ENCODE data around the gene BLACAT1. TPM values are rescaled to one million over a fixed set of nuclear protein-coding genes. Genes with fewer than 3 reads are reported as not detected.
A peak's percentile ranks its signal among the peaks of the same experiment; 100 is the strongest.

The BLACAT1 gene
- total and polyA plus RNA-seq, 2 of the 8 experiments (the other 6 are each of a cell fraction or from before 2014, with no cell fraction given), result 3.5 to 10.5 TPM

DNA sequence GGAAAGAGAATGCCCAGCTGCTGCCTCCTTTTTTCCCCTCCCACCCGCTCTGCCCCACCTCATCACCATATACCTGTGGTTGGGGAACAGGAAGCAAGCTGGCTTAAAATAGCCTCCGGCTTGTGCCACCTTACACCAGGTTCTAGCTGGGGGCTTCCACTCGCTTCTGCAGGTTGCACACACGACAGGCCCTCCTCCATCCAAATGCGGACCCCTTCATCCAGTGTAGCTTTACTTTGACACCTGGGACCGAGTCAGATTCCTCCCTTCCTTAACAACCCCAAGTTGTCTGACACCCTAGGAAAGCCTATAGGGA is 14.6 kb downstream of the BLACAT1 start:
- Histone ChIP-seq H3K4ac (replicated peaks; ENCODE audit: insufficient read length, low read depth, low read length) (no peak overlapping the region), H4K8ac (ENCODE audit: extremely low read depth, insufficient read depth, low read length) (no peak overlapping the region), H3K23ac (ENCODE audit: insufficient read length) (no peak overlapping the region), H4K5ac (ENCODE audit: insufficient read length, low read depth, low read length) (no peak overlapping the region), H3K23me2 (ENCODE audit: low read depth, low read length) (0 out of 2 replicates have a peak, but pooled peaks cover 2% of the 10 kb centered on the region), H3K4me2 (ENCODE audit: insufficient read depth in 1 of 2, low read depth in 2 of 2, low read length in 2 of 2) (peak overlapping the region; percentile 25 to 36; a peak in 1 of 4 replicates), H3K79me1 (ENCODE audit: low read depth, low read length) (peaks cover 2% of the 10 kb centered on the region; the same call in 1 of the 2 replicates), H3K36me3 (ENCODE audit: control insufficient read depth in 2 of 4, insufficient read depth in 4 of 4, low read length in 3 of 4) (peaks cover 0 to 3% (median 0%) of the 10 kb centered on the region in 4 experiments; a peak in 2 of 8 replicates), H2AFZ (ENCODE audit: low read length) (no peak overlapping the region), H2BK20ac (ENCODE audit: low read length) (no peak overlapping the region), H3K18ac (ENCODE audit: extremely low read depth, low read length) (0 out of 2 replicates have a peak overlapping the region, but pooled peaks have one; percentile 65), H2BK12ac (ENCODE audit: low read depth, low read length) (peak overlapping the region; percentile 93; the same call in 1 of the 2 replicates), H2BK120ac (replicated peaks; ENCODE audit: low read depth, low read length) (no peak overlapping the region), H2BK15ac (ENCODE audit: low read length) (peak overlapping the region; percentile 53; the same call in 1 of the 2 replicates), H3K14ac (ENCODE audit: insufficient read length) (no peak overlapping the region), H3K79me2 (ENCODE audit: control insufficient read depth in 1 of 2, insufficient read depth in 2 of 2, low read length in 2 of 2) (no peaks in the 10 kb centered on the region), H3K4me3 (ENCODE audit: extremely low read depth in 1 of 4, insufficient read depth in 2 of 4, low read depth in 3 of 4, low read length in 4 of 4) (no peak overlapping the region; a peak in 1 of 8 replicates), H3K9ac (replicated peaks in 1 of 4; ENCODE audit: extremely low read depth in 1 of 4, low read depth in 3 of 4, low read length in 3 of 4) (no peak overlapping the region), H4K91ac (replicated peaks; ENCODE audit: insufficient read length, low read length) (no peak overlapping the region), H2BK5ac (ENCODE audit: low read depth, low read length) (no peak overlapping the region), H3K27ac (ENCODE audit: low read depth, low read length) (no peak overlapping the region), H3K27me3 (replicated peaks in 1 of 4; ENCODE audit: control insufficient read depth in 3 of 4, extremely low read depth in 1 of 4, insufficient read depth in 3 of 4, low read length in 3 of 4) (peaks cover 0 to 7% (median 2%) of the 10 kb centered on the region in 4 experiments; a peak in 1 of 7 replicates), H2AK5ac (ENCODE audit: low read depth, low read length) (no peak overlapping the region), H3K56ac (replicated peaks; ENCODE audit: insufficient read length, low read depth, low read length) (no peak overlapping the region), H4K20me1 (replicated peaks in 1 of 2; ENCODE audit: control insufficient read depth in 1 of 2, insufficient read depth in 2 of 2, low read length in 2 of 2) (peaks cover 0 to 2% of the 10 kb centered on the region in 2 experiments), H3K4me1 (replicated peaks in 1 of 4; ENCODE audit: control insufficient read depth in 3 of 4, insufficient read depth in 4 of 4, low read length in 3 of 4) (peaks cover 45 to 71% (median 59%) of the 10 kb centered on the region in 4 experiments), H3K9me3 (ENCODE audit: insufficient read depth in 2 of 2, low read depth in 1 of 2, low read length in 1 of 2) (no peaks in the 10 kb centered on the region)
- no peak for FAIRE-seq
- DNase-seq (ENCODE audit: low read depth in 1 of 2, low spot score in 2 of 2), result no peak
- ChIA-PET CTCF (ENCODE audit: partially characterized antibody) (interaction anchor here (0.8 to 30.2 kb wide), 14 partner anchors 12 to 217 kb away, joined by 3 to 767 read pairs (median 4); partner anchors contain the start of genes BLACAT1 and LEMD1), POLR2A (ENCODE audit: partially characterized antibody) (interaction anchor here (0.7 to 13.3 kb wide), 8 partner anchors 9 to 90 kb away, joined by 3 to 220 read pairs (median 4); partner anchors contain the start of gene BLACAT1)
- TF ChIP-seq POLR2AphosphoS5 (IDR thresholded peaks at IDR 0.05; ENCODE audit: low read depth, low read length) (peak; percentile 0; the same call in 1 of the 2 replicates), YY1 (IDR thresholded peaks at IDR 0.05; ENCODE audit: low read depth, low read length) (no peak)
- 70% methylated on average over 5 of the region's 6 CpGs; no CpG with 5 or more reads in 1 of the 2 experiments for WGBS, 2 experiments (ENCODE audit: extremely low coverage in 1 of 2, insufficient coverage in 1 of 2, insufficient read length in 1 of 2, insufficient replicate concordance in 2 of 2, low coverage in 1 of 2, low lambda C conversion rate in 2 of 2, missing lambda C conversion rate in 1 of 2)
